GM13976 (cell line): ENCODE data around the gene MICALL2.

Source experiments
- DNase-seq: peaks from one replicate; pipeline ENCODE4 v3.0.0; 2012; ENCODE audit warnings: low spot score
- in situ Hi-C: fragments of 300-500 bp; cut with MboI; formaldehyde crosslinking; loops from one replicate; pipeline ENCODE4 v1.12.0; 2022; ENCODE audit warnings: low sequenced_read_pairs, mixed read lengths, inconsistent platforms; ENCODE audit not compliant: unreplicated experiment
- TF ChIP-seq, protein P1 (sequence below): IDR thresholded peaks from 2 replicates; pipeline ENCODE4 v1.5.1; 2012; ENCODE audit warnings: borderline replicate concordance, mild to moderate bottlenecking; ENCODE audit not compliant: insufficient read depth; ENCODE audit errors: extremely low read depth, missing control alignments, control extremely low read depth

Gene MICALL2

DNA sequence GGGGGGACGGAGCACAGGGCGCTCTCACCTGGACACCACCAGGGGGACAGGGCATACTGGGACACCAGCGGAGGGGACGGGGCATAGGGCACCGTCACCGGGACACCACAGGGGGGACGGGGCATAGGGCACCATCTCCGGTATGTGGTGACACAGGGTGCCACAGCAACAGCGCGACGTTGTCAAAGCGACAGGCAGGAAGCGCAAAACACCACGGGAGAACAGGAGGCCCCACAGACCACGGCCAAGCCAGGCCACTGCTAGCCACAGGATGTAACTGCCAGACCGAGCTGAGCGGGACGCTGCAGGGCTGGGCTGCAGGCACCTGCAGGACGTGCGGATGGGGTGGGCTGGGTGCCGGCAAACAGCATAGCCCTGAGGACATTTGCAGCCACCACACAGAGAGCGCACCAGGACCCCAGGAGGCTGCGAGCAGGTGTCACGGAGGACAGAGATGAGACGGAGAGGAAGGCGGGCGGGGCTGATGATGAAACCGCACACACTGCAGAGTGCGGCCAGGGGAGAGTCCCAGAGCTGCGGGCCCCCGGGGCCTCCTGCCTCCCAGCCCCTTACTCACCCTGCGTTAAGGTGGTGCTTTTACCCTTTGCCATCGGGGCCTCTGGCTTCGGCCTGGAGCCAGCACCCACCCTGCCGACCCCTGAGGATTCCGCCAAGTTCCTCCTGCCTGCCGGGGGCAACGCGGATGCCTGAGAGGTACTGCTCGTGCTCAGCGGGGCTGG, 17.5 kb downstream of the MICALL2 start:
- TF ChIP-seq, protein P1, sequence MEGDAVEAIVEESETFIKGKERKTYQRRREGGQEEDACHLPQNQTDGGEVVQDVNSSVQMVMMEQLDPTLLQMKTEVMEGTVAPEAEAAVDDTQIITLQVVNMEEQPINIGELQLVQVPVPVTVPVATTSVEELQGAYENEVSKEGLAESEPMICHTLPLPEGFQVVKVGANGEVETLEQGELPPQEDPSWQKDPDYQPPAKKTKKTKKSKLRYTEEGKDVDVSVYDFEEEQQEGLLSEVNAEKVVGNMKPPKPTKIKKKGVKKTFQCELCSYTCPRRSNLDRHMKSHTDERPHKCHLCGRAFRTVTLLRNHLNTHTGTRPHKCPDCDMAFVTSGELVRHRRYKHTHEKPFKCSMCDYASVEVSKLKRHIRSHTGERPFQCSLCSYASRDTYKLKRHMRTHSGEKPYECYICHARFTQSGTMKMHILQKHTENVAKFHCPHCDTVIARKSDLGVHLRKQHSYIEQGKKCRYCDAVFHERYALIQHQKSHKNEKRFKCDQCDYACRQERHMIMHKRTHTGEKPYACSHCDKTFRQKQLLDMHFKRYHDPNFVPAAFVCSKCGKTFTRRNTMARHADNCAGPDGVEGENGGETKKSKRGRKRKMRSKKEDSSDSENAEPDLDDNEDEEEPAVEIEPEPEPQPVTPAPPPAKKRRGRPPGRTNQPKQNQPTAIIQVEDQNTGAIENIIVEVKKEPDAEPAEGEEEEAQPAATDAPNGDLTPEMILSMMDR, result no peak
- in situ Hi-C loops, result no loop called here
- no peak for DNase-seq

DNA sequence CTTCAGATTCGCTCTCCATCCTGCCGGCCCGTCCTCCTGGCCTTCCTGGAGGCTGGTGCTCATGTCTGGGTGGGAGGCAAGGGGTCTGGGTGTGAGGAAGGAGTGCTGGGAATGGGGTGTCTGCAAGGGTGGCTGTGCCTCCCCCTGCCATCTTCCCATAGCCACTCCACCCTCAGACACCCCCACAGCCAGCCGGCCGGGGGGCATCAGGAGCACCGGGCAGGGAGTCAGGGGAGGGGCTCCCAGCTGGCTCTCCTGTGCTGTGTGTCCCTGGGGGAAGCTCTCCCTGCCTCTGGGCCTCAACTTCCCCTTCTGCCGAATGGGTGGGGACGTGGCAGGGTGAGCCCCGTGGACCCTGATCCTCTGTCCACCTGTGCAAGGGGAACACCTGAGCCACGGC, 18.6 kb downstream of the MICALL2 start:
- DNase-seq, result no peak
- TF ChIP-seq, protein P1, result no peak
- in situ Hi-C loops, result no loop called here

DNA sequence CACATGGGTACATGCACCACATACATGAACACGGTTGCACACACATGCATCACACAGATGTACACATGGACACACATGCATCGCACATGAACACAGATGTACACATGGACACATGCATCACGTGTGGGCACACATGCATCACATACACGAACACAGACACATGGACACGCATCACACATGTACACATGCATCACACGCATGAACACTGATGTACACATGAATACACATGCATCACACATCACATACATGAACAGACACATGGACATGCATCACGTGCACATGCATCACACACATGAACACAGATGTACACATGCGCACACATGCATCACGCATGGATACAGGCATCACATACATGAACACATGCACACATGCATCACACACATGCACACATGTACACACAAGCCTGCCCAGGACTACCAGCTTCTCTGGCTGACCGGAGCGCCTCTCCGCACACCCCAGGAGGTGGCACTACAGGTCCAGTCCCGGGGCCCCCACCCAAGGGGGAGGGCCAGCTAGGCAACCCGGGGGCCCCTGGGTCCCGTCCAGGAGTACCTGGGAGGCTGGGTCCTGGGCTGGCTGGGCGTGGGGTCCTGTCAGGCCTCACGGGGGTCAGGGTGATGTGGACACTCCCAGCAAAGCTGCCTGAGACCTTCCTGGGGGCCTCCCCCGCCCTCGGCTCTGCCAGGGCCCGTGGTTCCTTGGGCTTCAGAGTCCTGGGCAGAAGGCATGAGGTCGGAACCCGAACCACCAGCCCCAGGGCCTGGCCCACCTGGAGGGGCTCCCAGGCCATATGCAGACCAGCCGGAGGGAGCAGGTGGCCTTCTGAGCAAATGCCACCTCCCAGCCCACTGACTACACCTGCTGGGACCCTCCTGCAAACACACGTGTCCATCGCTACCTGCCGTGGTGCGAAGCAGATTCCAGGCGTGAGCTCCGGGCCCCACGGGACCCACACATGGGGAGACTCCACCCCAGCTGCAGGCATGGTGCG, 19.6 kb downstream of the MICALL2 start:
- in situ Hi-C loops, result no loop called here
- TF ChIP-seq, protein P1, result no peak
- DNase-seq, result no peak

DNA sequence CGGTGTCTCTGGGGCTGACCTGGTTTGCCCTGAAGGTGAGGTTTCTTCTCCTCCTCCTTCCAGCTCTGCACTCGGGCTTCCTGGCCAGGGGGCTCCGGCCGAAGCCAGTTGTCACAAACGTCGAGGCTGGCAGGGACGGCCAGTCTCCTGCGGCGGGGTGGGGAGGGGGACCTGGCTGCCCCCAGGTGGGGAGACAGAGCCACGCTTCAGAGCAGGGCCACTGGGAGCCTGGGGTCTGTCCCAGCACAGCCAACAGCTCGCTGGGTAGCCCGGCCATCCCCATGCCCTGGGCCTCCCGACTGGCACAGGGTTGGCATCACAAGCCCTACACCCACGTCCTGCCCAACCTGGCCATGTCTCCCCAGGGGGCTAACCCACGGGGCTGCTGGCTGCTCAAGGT, 20.4 kb downstream of the MICALL2 start:
- DNase-seq, result no peak
- in situ Hi-C loops, result no loop called here
- TF ChIP-seq, protein P1, result no peak

DNA sequence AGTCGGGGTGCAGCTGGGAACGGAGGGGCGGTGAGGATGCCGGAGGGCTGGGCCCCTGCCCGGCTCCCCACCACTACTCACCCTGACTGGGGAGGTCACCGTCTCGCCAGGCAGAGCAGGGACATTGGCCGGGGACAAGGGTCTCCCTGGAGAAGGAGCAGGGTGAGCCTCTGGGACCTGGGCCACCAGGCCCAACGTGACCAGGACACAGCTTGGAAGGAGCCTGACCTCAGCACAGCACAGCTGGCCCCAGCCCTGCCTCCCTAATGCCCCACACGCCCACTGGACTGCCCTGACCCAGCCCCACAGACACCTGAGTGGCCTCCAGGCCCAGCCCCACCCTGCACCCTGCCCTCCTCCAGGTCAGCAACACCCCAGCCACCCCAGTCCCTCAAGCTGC, 21.1 kb downstream of the MICALL2 start:
- TF ChIP-seq, protein P1, result no peak
- in situ Hi-C loops, result no loop called here
- DNase-seq, result no peak

DNA sequence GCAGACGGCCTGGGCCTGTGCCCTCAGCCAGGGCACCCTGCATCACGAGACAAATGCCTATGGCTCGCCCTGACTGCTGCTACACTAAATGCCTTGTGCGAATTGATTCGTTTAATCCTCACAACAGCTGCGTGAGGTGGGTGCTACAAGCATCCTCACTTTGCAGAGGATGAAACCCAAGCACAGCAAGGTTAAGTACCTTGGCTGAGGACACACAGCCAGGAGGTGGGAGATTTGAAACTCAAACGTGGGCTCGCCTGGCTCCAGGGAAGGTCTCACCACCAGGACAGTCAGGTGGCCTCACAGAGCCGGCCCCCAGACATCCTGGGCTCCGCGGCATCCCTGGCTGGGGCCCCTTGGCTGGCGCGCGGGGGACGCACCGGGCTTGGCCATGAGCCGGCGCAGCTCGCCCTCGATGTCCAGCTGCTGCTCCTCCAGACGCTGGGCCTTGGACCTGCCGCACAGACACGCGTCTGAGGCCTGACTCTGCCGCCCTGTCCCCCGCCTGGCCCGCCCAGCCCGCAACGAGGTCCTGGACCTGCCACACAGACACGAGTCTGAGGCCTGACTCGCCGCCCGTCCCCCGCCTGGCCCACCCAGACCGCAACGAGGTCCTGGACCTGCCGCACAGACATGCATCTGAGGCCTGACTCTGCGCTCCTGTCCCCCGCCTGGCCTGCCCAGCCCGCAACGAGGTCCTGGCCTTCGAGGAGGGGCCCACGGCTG, 22.0 kb downstream of the MICALL2 start:
- DNase-seq, result no peak
- TF ChIP-seq, protein P1, result no peak
- in situ Hi-C loops, result no loop called here
